NCI-H748 treated with DMSO at 0.1 percent for 48 hours (cell line): ENCODE data around the gene UCP3.

Source experiments
- DNase-seq: peaks from one replicate; lab custom pipeline; 2025; lab: John Stamatoyannopoulos, UW

Gene UCP3

DNA sequence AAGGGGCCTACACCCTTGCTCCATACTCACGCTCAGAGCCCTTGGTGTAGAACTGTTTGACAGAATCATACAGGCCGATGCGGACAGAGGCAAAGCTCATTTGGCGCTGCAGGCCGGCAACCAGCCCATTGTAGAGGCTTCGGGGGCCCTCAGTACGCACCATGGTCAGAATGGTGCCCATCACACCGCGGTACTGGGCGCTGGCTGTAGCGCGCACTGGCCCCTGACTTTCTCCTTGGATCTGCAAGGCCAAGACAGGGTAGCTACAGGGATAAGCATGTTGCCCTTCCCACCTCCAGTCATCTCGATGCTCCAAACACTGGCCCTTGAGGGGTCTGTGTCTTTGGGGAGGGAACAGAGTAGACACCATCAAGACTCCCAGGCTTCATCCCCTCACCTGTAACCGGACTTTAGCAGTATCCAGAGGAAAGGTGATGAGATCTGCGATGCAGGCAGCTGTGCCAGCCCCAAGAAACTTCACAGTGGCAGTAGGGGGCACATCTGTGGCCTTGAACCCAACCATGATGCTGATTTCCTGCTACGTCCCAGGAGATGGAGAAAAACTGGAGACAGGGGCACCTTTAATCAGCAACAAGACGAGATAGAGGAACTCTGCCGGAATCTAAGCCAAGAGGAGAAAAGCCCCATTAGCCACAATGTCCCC is 30.9 kb downstream of the UCP3 start:
- DNase-seq, result no peak

DNA sequence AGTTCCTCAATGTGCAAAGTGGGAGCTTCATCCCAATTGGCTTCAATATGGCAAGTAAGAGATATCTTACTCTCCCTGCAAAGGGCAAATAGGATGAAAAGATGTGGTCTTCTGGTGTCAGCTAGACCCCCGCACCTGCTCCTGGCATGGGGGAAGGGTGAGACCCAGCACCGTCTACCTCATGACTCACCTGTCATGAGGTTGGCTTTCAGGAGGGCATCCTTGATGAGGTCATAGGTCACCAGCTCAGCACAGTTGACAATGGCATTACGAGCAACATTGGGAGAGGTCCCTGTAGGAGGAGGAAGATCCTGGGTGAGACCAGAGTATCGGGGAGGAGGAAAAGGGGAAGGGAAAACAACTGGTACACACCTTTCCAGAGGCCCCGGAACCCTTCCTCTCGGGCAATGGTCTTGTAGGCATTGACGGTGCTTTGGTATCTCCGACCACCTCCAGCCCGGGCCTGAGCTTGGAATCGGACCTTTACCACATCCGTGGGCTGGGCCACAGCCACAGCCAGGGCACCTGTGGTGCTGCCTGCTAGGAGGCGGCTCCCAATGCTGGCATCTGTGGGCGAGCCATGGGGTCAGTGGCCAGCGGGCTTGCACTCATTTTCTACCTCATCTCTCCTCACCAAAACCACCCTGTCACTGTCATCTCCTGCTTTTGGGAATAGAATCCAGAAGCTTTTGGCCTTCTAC is 32.3 kb downstream of the UCP3 start:
- DNase-seq, result no peak

DNA sequence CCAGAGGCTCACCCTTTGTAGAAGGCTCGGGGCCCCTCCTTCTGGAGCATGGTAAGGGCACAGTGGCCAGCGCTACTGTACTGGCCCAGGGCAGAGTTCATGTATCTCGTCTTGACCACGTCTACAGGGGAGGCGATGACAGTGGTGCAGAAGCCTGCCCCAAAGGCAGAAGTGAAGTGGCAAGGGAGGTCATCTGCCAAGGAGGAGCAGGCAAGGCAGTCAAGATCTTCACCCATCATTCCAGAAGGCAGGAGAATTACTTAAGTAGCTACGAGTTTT is 33.5 kb downstream of the UCP3 start:
- DNase-seq, result no peak

DNA sequence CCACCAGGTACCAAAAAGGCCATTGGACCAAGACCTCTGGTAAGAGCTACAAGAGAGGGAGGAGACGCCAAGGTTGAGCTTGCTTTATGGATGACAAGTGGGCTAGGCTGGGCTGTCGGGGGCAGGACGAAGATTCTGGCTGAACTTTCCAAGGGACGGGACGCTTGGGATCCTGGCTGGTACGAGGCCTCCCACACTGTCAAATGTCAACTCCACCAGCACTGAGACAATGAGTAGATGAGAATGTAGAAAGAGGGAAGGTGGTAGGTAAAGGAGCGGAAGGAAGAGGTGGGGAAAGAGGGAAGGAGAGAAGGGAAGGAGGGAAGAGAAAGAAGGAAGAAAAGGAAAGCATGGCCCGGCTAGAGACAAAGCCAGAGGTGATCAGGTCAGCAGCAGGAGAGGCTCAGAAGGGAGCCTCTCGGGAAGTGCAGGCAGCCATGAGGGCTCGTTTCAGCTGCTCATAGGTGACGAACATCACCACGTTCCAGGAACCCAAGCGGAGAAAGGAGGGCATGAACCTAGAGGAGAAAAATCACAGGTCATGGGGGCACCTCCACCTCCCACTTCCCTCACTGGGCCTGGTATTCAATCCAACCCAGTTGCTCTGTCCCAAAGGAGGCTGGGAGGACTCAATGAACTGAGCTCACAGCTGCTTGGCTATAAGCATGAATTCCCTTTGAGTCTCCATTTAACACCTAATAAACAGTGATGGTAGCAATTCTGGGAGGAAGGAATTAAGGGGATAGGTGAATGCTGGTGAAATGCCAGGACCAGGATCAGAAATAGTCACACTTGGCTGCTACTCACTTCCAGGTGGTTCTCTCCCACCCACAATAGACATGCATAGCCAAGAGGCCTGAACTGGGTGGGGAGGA is 34.0 kb downstream of the UCP3 start:
- DNase-seq, result no peak

DNA sequence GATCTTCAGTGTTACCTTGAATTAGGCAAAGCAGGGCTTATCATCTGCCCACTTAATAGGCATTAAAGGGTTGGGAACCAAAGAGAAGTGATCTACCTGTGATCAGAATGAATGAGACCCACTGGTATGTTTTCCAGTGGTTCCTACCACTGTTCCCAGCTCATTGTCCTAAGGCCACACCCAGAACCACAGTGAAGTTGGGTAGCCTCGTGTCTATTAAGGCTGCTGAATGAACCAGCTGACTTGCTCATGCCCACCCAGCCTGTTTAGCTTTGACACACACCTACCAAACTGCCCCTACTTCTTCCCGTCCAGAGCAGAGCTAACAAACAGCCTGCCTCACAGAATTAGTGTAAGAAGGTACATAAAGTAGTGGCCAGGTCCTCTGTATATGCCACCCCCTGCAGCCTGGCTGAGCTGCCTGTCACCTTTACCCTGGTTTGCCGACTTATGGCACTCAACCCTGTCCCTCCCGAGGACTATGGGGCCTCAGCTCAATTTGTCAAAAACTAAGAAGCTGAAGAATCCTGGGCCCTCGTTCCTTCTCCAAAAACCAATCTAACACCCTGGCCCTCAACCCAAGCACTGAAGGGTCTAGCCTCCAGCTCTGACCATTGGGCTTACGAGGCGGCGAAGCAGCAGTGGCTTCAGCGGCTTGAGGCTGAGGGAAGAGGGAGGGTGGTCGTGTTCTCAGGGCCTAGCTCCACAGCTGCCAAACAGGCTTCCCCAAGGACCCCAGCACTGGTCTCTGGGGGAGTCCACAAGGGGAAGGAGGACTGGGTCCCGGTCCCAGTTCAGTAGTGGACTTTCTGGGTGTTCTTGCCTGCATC is 36.0 kb downstream of the UCP3 start:
- no peak for DNase-seq

DNA sequence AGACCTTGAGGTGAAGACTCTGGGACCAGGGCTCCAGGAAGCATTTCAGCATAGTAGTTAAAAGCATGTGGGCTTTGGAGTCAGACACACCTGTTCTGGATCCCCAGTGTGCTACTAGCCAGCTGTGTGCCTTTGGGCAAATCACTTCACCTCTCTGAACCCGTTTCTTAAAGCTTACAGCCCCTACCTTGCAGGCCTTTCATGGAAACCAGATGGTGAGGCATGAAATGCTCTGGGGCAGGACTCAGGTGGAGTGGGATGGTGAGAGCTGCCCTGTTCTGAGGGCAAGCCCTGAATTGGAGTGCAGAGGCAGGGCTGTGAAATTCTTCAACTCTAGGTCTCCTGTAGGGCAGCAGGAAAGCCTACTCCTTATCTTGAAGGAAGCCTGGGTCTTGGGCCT is 36.7 kb downstream of the UCP3 start:
- no peak for DNase-seq

DNA sequence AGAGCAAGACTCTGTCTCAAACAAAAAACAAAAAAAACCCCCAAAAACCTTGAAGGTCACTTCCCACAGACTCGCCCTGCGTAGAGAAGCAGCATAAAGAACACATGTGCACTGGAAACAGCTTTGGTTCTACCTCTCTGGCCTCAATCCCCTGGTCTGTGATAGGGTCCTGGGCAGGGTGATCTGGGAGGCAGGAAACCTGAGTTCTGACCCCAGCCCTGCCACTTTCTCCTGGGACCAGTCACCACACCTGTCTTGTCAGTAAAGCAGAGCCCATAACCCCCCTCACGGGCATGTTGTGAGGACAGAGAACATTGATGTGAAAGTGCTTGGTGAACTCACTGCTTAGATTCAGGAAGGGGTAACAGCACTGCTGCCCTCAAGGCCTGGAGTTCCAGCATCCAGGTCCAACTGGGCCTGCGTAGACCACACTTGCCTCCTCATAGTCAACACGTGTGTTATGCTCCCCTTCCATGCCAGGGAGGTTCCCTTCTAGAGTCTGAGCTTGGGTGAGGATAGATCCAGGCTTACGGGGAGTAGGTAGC is 37.6 kb downstream of the UCP3 start:
- no peak for DNase-seq

DNA sequence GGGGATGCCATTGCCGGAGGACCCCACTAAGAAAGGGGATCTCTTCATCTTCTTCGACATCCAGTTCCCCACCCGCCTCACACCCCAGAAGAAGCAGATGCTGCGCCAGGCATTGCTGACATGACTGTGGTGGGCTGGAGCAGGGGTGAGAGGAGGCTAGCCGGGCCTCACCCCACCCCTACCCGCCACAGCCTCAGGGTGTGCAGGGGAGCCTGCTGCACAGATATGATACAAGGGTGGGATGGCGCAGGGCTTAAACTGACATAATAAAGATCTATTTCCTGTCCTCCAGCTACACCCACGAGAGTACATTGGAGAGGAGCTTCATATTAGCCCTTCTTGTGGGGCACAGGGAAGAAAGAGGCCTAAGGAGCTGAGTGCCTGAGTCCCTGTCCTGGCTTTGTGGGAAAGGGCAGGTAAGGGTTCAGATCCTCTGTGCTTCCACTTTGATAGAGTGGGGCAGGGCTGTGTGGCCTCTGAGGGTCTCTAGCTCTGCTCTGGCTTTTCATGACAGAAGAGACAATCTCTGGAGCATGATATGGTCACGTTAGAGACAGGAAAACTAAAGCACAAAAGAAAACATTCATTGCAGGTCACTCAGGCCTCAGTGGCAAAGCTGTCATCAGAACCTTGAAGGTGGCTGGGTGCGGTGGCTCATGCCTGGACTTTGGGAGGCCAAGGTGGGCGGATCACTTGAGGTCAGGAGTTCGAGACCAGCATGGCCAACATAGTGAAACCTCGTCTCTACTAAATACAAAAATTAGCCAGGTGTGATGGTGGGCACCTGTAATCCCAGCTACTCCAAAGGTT is 38.7 kb downstream of the UCP3 start:
- no peak for DNase-seq

DNA sequence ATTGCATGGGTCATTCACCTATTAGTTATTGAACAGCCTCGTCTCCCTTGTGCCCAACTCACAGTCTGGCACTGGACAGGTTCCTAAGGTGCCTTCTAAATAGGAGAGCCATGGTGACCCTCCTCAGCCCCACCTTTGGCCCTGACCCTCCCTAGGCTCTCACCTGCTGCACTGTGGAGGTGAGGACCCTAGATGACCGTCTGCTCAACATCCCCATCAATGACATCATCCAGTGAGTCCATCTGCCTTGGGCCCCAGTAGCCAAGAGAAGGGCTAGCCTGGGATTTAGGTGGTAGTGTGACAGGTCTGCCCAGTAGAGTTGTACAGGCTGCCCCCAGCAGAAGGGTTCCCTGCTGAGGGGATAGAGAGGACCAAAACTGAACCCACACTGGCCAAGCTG is 39.8 kb downstream of the UCP3 start:
- no peak for DNase-seq

DNA sequence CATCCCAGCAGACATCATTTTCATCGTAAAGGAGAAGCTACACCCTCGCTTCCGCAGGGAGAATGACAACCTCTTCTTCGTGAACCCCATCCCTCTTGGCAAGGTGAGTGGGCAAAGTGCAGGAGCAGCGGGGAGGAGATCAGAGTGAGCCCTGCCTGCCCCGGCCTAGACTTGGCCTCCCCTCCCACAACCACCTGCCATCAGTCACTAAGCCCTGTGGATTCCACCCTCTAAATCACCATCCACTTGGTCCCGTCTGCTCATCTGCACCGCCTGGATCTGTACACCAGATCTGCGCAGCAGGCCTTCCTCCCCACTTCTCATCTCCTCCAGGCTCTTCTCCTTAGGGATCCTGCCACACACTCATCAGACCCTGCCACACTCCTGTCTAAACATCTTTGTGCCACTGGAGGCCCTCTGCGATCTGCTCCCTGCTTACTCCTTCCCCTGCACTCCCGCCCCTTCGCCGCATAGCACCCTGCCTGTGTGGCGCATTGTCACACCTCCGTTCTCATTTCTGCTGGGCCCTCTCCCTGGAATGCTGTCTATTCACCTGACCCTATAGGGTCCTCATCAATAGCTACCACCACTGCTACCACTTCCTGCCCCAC is 40.4 kb downstream of the UCP3 start:
- no peak for DNase-seq

DNA sequence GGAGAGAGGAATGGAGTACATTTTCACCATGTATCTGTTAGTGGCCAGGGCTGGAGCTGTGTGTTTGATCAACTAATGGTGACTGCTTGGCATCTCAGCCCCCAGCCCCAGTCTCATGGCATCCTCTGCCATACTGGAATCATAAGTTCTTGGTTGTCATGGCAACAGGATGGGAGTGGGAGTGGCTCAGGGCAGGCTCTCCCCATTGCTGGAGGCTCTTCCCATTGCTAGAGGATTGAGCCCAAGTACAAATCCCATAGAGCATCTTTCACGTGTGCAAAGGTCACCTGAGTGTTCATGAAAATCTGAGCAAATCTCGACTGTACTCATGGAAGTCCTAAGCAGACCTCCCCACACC is 43.1 kb downstream of the UCP3 start:
- DNase-seq, result no peak

DNA sequence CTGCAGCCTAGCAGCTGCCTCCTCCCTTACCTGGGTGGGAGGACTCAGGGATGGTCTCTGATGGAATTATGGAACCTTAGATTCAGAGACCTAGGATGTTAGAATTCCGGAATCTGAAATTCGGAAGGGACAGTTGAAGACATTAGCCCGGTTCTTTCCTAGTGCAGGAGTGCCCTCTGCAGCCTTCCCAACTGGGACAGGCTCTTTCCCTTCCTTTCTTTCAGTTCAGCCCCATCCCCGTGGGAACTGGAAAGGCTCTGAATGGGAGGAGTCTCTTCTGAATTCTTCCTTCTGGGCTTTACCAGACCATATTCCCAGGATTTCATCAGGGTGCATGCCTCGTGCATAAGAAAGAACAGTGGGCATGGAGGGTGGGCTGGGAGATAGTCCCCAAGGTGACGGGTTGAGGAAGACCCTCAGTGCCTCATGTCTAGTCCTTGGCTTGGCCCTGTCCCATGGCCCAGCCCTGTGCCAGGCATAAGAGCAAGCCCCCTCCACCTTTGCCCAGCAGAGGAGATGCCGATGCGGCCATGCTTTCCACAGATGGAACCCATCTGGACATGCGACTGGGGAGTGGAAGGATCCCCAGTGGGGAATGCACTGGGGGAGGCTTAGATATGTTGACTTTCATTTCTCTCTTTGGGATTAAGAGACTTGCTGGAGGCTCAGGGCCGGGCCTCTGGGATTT is 43.7 kb downstream of the UCP3 start:
- DNase-seq, result no peak

DNA sequence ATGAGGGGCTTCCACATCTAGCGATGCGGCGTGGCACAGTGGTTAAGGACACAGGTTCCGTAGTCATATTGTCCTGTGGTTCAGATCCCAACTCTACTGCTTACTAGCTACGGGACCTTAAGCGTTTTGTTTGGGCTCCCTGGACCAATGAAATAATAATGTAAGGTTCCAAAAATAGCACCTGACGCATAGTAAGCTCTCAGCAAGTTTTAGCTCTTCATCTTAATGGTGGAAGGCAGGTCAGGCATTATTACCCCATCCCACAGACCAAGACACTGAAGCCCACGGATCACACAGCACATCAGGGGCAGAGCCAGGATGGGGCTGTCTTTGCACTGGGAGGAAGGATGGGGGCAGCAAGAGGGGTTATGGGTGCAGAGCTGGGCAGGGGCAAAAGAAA is 45.0 kb downstream of the UCP3 start:
- DNase-seq, result no peak

DNA sequence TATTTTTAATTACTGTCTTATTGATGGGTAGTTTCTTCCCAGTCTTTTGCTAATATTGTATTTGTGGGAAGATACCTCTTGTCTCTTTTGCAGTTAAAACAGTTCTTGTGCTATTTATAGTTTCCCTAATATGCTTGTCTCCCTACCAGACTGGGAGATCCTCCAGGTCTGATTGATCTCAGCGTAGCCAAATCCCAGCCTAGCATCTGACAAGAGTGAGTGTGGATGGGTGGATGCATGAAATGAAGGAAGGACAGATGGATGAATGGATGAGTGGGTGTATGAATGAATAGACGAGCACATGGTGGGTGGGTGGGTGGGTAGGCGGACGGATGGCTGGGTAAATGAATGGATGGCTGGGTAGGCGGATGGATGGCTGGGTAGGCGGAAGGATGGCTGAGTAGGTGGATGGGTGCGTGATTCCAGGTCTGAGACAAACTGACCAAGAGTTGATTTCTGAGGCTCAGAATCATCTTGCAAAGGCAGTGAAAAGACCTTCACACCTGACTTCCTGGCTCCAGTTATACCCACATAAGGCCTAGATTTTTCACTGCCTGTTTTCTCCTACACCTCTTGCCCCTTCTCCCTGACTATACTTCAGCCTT is 46.7 kb downstream of the UCP3 start:
- no peak for DNase-seq

DNA sequence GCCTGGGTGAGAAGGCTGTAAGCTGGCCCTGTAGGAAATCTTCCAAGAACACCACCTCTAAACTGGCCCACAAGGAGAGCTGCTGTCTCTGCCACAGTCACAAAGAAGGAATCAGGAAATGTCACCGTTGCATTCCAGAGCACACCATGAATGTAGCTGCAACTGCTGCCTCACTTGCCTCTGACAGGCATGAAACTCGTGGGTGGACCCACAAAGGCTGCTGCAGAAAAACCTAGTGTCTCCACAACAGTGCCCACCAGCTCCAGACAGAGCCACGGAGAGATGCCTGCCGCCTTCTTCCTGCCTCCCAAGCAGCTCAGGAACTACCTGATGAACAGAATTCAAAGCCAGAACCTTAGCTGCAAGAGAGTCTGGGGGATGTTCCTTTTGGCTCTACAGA is 47.6 kb downstream of the UCP3 start:
- no peak for DNase-seq

DNA sequence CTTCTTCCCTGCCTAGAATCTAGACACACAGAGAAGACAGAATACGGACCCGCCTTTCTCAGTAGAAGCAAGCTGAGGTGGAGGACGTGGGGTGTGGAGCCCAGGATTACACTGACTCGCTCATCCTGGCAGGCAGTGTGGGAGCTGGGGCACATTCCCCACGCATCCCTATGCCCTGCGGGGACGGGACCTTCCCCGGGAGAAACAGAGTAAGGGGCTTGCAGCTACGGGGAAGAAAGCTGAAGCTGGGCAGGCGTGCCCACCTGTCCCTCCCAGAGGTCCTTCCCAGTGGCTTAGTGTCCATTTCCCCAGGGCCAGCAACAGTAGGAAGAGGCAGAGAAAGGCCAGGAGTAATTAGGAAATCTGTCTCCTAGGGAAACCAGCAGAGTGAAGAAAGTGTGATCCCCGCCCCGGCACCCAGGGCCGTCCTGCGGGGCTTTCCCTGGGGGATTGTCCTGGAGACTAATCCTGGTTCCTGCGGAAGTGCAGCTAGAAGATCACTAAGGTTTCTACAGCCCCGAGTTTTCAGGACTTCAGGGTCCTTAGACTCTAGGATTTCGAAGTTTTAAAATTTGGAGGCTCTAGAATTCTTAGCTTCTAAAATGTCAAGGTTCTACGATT is 50.3 kb downstream of the UCP3 start:
- DNase-seq, result no peak

DNA sequence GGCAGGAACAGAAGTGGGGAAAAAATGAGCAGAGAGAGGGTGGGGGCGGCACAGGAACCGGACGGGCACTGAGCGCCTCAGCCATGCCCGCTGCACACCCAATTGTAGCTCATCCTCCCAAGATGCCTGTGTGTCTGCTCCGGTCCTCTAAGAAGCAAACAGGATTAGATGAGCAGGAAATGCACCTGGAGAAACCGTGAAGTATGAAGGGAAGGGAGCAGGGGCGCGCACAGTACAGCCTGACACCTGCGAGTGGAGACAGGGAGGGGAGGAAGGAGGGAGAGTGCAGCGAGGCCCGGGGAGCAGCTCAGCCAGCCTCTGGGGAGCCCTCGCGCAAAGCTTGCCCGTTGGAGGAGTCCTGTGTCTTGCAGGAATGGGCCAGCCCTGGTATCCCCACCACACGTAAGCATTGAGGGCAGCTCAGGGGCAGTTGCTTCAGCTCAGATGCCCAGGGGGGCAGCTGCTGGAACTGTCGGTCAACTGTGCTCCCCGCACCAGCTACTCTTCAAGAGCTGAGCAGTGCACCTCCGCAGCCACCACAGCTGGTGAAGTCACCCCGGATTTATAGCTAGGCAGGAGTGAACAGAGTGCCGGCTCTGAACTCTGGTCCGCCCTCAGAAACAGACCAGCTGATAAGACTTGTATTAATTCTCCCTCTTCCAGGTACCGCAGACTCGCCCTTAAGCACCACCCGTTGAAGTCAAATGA is 51.1 kb downstream of the UCP3 start:
- no peak for DNase-seq

DNA sequence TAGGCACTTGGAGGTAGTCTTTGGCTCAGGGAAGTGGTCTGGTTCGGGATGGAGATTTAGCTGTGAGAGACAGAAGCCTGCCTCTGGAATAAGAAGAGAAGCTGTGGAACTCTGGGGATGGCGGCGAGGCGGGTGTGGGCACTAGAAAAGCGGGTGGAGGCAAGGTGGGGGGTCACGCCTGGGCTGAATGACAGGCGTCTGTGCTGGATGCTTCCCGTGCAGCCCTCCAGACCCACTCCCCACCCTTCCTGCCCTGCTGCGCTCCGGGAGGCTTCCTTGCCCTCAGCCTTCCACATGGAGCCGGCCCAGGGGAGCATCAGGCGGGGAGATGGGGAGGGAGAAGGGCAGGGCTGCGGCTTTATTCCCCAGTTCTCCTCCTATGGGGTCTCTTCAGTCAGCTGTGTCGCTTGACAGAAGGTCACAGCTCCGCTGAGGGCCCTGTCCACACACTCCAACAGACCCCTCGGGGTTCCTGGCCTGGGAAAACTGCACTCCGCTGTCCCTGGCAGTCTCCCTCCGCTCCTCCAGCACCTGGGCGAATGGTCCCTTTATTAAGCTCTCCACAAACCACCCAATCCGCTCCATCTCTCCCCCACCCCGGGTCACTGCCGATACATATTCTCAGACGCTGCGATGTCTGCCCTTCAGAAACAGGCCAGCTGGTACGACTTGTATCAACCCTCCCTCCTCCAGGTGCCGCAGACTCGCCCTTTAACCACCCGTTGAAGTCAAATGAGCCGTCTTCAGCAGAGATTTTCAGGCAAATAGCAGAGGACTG is 51.8 kb downstream of the UCP3 start:
- no peak for DNase-seq
